K562 (cell line): ENCODE data around the gene FAM50A. TPM values are rescaled to one million over a fixed set of nuclear protein-coding genes. Genes with fewer than 3 reads are reported as not detected.

Experiments
- EP400 ChIP-seq: fragments of 450-650 bp; IDR thresholded peaks from 2 replicates; pipeline ENCODE4 v1.6.1; 2017; ENCODE audit warnings: antibody characterized with exemption, mild to moderate bottlenecking, moderate library complexity
- JUNB ChIP-seq: fragments of 450-650 bp; formaldehyde crosslinking; conservative IDR thresholded peaks from 2 replicates; pipeline ENCODE4 v1.4.0; 2020; ENCODE audit warnings: mild to moderate bottlenecking
- MCM5 ChIP-seq: fragments of 450-650 bp; IDR thresholded peaks from 2 replicates; pipeline ENCODE4 v1.6.1; 2016; ENCODE audit warnings: low read depth
- PML ChIP-seq: IDR thresholded peaks from 2 replicates; pipeline ENCODE4 v1.6.1; 2012; ENCODE audit warnings: low read length, inconsistent platforms
- PTRF ChIP-seq: fragments of 450-650 bp; IDR thresholded peaks from 2 replicates; pipeline ENCODE4 v1.6.1; 2016; ENCODE audit warnings: mild to moderate bottlenecking, missing genetic modification characterization, missing compliant biosample characterization
- RBM22 ChIP-seq: fragments of 200-400 bp; formaldehyde crosslinking; IDR thresholded peaks from 2 replicates; pipeline ENCODE4 v1.6.1; 2018; ENCODE audit warnings: low read length, low read depth; ENCODE audit not compliant: poor library complexity, severe bottlenecking
- RHOXF2B ChIP-seq: fragments of 250-450 bp; sonication (Bioruptor Pico); conservative IDR thresholded peaks from 2 replicates; pipeline ENCODE4 v1.5.1; 2021
- TAF15 ChIP-seq: fragments of 200-400 bp; formaldehyde crosslinking; IDR thresholded peaks from 2 replicates; pipeline ENCODE4 v1.6.1; 2017; ENCODE audit warnings: mild to moderate bottlenecking, low read depth, low read length, moderate library complexity
- ZNF274 ChIP-seq: IDR thresholded peaks from 2 replicates; pipeline ENCODE4 v1.6.1; 2011; ENCODE audit warnings: low read depth, mild to moderate bottlenecking, low read length, moderate library complexity, borderline replicate concordance
- ZNF324 ChIP-seq: fragments of 250-450 bp; sonication (Bioruptor Pico); IDR thresholded peaks from 2 replicates; pipeline ENCODE4 v1.4.0; 2020; ENCODE audit warnings: mild to moderate bottlenecking
- ZNF384 ChIP-seq: IDR thresholded peaks from 2 replicates; pipeline ENCODE4 v1.6.1; 2012; ENCODE audit warnings: low read depth, low read length, improper control_type of control experiment
- polyA plus RNA-seq, 8 experiments: library from polyadenylated mRNA; depleted of rRNA in 4 of 8; stranded (reverse) in 5 of 8; unstranded in 3 of 8; fragments of >200 nt; fragmentation: Nextera tagmentation in 2 of 8; fragmentation: Illumina TruSeq in 1 of 8; extraction: Ambion mirVana in 2 of 8; extraction: Trizol in 1 of 8; gene quantifications; 2 replicates each; pipeline versions ENCODE4 v1.2.1 to v1.2.3, GENCODE V29; 2011 to 2014; ENCODE audit warnings: inconsistent platforms in 1 of 8, missing spikeins in 1 of 8
- total RNA-seq, 7 experiments: library from RNA; depleted of rRNA in 6 of 7; stranded (reverse); fragments of >200 nt in 6 of 7; fragmentation: Illumina TruSeq in 2 of 7; extraction: Trizol in 2 of 7; gene quantifications; 2 replicates each; pipeline versions ENCODE4 v1.2.1 to v1.2.3, GENCODE V29; 2011 to 2021; ENCODE audit warnings: low replicate concordance in 1 of 7
- TF ChIP-seq, protein P1 (sequence below): fragments of 200-800 bp; sonication (Bioruptor generic); IDR thresholded peaks from 2 replicates; pipeline ENCODE4 v1.6.1; 2016; ENCODE audit warnings: missing genetic modification characterization, missing compliant biosample characterization
- TF ChIP-seq, protein P2 (sequence below): fragments of 250-450 bp; sonication (Bioruptor Pico); IDR thresholded peaks from 2 replicates; pipeline ENCODE4 v1.8.0; 2021; ENCODE audit warnings: borderline replicate concordance, mild to moderate bottlenecking, moderate library complexity; ENCODE audit not compliant: poor library complexity, severe bottlenecking
- TF ChIP-seq, protein P3 (sequence below): sonication (generic); formaldehyde crosslinking; IDR thresholded peaks from 2 replicates; pipeline ENCODE4 v1.8.1; 2023; ENCODE audit warnings: mild to moderate bottlenecking, missing genetic modification reagents
- TF ChIP-seq, protein P4 (sequence below): fragments of 250-450 bp; sonication (Bioruptor Pico); IDR thresholded peaks from 2 replicates; pipeline ENCODE4 v1.8.0; 2021; ENCODE audit warnings: moderate library complexity, mild to moderate bottlenecking, inconsistent platforms
- TF ChIP-seq, protein P5 (sequence below): IDR thresholded peaks from 3 replicates; pipeline ENCODE4 v1.6.1; 2011; ENCODE audit warnings: borderline replicate concordance, mild to moderate bottlenecking; ENCODE audit not compliant: insufficient read length, insufficient read depth
- TF ChIP-seq, protein P6 (sequence below): sonication (generic); formaldehyde crosslinking; IDR thresholded peaks from 2 replicates; pipeline ENCODE4 v1.4.0; 2020; ENCODE audit warnings: mild to moderate bottlenecking, missing genetic modification reagents

Gene FAM50A
- total and polyA plus RNA-seq, 9 of the 15 experiments (the other 6 are each of a cell fraction or from before 2014, with no cell fraction given): 4.4 to 114 (median 67.3) TPM

DNA sequence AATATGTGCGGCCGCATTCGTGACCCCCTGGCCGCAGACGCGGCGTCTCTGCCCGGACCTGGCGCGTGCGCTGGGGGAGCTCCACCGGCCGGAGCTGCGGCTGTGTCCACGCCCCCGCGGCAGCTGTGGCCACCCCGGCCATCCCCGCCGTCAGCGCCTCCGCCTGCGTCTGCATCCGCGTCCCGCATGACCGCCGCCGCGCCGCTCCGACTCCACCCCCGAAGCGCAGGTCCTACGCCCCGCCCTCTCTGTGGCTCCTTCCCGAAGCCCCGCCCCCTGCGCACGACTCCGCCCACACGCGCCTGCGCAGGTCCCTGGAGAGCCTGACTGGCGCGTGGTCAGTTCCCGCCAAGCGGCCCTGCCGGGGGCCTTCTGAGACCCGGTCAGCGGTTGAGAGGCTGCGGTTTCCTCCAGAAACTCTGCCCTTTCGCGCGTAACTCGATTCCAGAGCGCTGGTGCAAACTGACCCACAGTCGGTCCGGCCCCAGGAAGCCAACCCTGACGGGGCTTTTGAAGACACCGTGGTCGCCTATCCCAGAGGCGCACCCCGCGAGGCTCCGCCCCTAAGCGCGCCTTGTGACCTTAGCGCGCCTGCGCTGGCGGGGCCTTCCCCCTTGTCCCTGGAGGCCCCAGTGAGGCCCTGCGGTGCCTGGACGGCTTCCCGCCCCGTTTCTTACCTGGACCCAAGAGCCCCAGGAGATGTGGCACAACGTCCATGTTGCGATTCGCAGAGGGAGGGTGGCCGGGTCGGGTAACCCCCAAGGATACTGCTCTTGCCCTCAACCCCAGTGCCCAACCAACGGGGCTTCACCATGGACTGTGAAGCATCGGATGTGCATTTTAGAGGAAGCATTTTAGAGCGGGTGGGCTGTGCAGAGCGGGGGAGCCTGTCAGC is 35.0 kb downstream of the FAM50A start, which contains the start of gene LAGE3 (continued):
- TF ChIP-seq, protein P1, sequence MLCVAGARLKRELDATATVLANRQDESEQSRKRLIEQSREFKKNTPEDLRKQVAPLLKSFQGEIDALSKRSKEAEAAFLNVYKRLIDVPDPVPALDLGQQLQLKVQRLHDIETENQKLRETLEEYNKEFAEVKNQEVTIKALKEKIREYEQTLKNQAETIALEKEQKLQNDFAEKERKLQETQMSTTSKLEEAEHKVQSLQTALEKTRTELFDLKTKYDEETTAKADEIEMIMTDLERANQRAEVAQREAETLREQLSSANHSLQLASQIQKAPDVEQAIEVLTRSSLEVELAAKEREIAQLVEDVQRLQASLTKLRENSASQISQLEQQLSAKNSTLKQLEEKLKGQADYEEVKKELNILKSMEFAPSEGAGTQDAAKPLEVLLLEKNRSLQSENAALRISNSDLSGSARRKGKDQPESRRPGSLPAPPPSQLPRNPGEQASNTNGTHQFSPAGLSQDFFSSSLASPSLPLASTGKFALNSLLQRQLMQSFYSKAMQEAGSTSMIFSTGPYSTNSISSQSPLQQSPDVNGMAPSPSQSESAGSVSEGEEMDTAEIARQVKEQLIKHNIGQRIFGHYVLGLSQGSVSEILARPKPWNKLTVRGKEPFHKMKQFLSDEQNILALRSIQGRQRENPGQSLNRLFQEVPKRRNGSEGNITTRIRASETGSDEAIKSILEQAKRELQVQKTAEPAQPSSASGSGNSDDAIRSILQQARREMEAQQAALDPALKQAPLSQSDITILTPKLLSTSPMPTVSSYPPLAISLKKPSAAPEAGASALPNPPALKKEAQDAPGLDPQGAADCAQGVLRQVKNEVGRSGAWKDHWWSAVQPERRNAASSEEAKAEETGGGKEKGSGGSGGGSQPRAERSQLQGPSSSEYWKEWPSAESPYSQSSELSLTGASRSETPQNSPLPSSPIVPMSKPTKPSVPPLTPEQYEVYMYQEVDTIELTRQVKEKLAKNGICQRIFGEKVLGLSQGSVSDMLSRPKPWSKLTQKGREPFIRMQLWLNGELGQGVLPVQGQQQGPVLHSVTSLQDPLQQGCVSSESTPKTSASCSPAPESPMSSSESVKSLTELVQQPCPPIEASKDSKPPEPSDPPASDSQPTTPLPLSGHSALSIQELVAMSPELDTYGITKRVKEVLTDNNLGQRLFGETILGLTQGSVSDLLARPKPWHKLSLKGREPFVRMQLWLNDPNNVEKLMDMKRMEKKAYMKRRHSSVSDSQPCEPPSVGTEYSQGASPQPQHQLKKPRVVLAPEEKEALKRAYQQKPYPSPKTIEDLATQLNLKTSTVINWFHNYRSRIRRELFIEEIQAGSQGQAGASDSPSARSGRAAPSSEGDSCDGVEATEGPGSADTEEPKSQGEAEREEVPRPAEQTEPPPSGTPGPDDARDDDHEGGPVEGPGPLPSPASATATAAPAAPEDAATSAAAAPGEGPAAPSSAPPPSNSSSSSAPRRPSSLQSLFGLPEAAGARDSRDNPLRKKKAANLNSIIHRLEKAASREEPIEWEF (CRISPR knock-in tag): no peak
- TF ChIP-seq, protein P2, sequence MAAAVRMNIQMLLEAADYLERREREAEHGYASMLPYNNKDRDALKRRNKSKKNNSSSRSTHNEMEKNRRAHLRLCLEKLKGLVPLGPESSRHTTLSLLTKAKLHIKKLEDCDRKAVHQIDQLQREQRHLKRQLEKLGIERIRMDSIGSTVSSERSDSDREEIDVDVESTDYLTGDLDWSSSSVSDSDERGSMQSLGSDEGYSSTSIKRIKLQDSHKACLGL (CRISPR knock-in tag): peak; percentile 40
- TF ChIP-seq TAF15 (no peak), ZNF324 (CRISPR knock-in tag) (no peak), JUNB (no peak), EP400 (peak; percentile 96), MCM5 (no peak), ZNF274 (no peak), PTRF (tag) (no peak), PML (no peak; the same call in 1 of the 2 replicates), RBM22 (peak; percentile 62), RHOXF2B (CRISPR knock-in tag) (no peak), ZNF384 (no peak)
- TF ChIP-seq, protein P3, sequence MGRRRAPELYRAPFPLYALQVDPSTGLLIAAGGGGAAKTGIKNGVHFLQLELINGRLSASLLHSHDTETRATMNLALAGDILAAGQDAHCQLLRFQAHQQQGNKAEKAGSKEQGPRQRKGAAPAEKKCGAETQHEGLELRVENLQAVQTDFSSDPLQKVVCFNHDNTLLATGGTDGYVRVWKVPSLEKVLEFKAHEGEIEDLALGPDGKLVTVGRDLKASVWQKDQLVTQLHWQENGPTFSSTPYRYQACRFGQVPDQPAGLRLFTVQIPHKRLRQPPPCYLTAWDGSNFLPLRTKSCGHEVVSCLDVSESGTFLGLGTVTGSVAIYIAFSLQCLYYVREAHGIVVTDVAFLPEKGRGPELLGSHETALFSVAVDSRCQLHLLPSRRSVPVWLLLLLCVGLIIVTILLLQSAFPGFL (CRISPR knock-in tag): no peak
- TF ChIP-seq, protein P4, sequence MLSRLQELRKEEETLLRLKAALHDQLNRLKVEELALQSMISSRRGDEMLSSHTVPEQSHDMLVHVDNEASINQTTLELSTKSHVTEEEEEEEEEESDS (CRISPR knock-in tag): no peak
- TF ChIP-seq, protein P5, sequence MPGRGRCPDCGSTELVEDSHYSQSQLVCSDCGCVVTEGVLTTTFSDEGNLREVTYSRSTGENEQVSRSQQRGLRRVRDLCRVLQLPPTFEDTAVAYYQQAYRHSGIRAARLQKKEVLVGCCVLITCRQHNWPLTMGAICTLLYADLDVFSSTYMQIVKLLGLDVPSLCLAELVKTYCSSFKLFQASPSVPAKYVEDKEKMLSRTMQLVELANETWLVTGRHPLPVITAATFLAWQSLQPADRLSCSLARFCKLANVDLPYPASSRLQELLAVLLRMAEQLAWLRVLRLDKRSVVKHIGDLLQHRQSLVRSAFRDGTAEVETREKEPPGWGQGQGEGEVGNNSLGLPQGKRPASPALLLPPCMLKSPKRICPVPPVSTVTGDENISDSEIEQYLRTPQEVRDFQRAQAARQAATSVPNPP: no peak
- TF ChIP-seq, protein P6, sequence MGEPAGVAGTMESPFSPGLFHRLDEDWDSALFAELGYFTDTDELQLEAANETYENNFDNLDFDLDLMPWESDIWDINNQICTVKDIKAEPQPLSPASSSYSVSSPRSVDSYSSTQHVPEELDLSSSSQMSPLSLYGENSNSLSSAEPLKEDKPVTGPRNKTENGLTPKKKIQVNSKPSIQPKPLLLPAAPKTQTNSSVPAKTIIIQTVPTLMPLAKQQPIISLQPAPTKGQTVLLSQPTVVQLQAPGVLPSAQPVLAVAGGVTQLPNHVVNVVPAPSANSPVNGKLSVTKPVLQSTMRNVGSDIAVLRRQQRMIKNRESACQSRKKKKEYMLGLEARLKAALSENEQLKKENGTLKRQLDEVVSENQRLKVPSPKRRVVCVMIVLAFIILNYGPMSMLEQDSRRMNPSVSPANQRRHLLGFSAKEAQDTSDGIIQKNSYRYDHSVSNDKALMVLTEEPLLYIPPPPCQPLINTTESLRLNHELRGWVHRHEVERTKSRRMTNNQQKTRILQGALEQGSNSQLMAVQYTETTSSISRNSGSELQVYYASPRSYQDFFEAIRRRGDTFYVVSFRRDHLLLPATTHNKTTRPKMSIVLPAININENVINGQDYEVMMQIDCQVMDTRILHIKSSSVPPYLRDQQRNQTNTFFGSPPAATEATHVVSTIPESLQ: peak; percentile 98; the same call in 1 of the 2 replicates
